Tibial artery (tissue), 4 donors: ENCODE measurements around the gene GGA3.
A peak's percentile ranks its signal among the peaks of the same experiment; 100 is the strongest.

Experiments used
- DNase-seq, 2 donors: peaks; one replicate each; pipeline ENCODE4 v3.0.0-alpha.2; 2019
- H3K27ac ChIP-seq, 2 donors: fragments of 200-600 bp; sonication (generic) in 1 of 2; 1 replicate in 1 of 2; 2 replicates in 1 of 2; pipeline ENCODE4 v1.5.1; 2018 to 2019; ENCODE audit warnings: mild to moderate bottlenecking in 1 of 2
- H3K27me3 ChIP-seq, 2 donors: fragments of 200-600 bp; sonication (generic) in 1 of 2; one replicate each; pipeline versions ENCODE4 v1.5.1 to v1.6.0; 2016 to 2019
- H3K36me3 ChIP-seq, 3 donors: fragments of 200-600 bp; sonication (generic) in 2 of 3; one replicate each; pipeline ENCODE4 v1.5.1; 2016 to 2019; ENCODE audit warnings: mild to moderate bottlenecking in 2 of 3
- H3K4me1 ChIP-seq, 4 donors: fragments of 200-600 bp; sonication (generic) in 2 of 4; 1 replicate in 3 of 4; 2 replicates in 1 of 4; pipeline ENCODE4 v1.5.1; 2016 to 2019
- H3K4me3 ChIP-seq, 2 donors: fragments of 200-600 bp; sonication (generic) in 1 of 2; 1 replicate in 1 of 2; 2 replicates in 1 of 2; pipeline ENCODE4 v1.5.1; 2018 to 2019; ENCODE audit warnings: mild to moderate bottlenecking in 2 of 2
- H3K9me3 ChIP-seq, 3 donors: fragments of 200-600 bp; sonication (generic) in 1 of 3; one replicate each; pipeline ENCODE4 v1.5.1; 2016 to 2019
- intact Hi-C: fragments of 100-400 bp; cut with DNase I; formaldehyde crosslinking; loops from one replicate; pipeline ENCODE4 v1.15.0; 2023; ENCODE audit warnings: low total_unique reads
- TF ChIP-seq, protein P1 (sequence below), 2 experiments: fragments of 200-600 bp in 1 of 2; fragments of 450-650 bp in 1 of 2; IDR thresholded peaks; one replicate each; pipeline ENCODE4 v1.5.1; 2017 to 2019; ENCODE audit warnings: antibody characterized with exemption in 2 of 2, mild to moderate bottlenecking in 1 of 2, moderate library complexity in 1 of 2

Gene GGA3, protein sequence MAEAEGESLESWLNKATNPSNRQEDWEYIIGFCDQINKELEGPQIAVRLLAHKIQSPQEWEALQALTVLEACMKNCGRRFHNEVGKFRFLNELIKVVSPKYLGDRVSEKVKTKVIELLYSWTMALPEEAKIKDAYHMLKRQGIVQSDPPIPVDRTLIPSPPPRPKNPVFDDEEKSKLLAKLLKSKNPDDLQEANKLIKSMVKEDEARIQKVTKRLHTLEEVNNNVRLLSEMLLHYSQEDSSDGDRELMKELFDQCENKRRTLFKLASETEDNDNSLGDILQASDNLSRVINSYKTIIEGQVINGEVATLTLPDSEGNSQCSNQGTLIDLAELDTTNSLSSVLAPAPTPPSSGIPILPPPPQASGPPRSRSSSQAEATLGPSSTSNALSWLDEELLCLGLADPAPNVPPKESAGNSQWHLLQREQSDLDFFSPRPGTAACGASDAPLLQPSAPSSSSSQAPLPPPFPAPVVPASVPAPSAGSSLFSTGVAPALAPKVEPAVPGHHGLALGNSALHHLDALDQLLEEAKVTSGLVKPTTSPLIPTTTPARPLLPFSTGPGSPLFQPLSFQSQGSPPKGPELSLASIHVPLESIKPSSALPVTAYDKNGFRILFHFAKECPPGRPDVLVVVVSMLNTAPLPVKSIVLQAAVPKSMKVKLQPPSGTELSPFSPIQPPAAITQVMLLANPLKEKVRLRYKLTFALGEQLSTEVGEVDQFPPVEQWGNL

GRCh38 chr17:75261336-75262111 is at the start of gene GGA3, which contains the start of gene MRPS7:
Gene GGA3 (minus strand): TSS chr17:75261606. CDS start chr17:75261587, 19 bp downstream.
Gene MRPS7 (plus strand): TSS chr17:75261879. CDS start chr17:75261901, 22 bp downstream.
- DNase-seq: peak; percentile 96 to 97
- TF ChIP-seq, protein P1, sequence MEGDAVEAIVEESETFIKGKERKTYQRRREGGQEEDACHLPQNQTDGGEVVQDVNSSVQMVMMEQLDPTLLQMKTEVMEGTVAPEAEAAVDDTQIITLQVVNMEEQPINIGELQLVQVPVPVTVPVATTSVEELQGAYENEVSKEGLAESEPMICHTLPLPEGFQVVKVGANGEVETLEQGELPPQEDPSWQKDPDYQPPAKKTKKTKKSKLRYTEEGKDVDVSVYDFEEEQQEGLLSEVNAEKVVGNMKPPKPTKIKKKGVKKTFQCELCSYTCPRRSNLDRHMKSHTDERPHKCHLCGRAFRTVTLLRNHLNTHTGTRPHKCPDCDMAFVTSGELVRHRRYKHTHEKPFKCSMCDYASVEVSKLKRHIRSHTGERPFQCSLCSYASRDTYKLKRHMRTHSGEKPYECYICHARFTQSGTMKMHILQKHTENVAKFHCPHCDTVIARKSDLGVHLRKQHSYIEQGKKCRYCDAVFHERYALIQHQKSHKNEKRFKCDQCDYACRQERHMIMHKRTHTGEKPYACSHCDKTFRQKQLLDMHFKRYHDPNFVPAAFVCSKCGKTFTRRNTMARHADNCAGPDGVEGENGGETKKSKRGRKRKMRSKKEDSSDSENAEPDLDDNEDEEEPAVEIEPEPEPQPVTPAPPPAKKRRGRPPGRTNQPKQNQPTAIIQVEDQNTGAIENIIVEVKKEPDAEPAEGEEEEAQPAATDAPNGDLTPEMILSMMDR (IDR thresholded peaks at IDR 0.05): no peak
- Histone ChIP-seq H3K27me3 (no peaks in the 10 kb centered on the region), H3K36me3 (peaks cover 13 to 37% (median 21%) of the 10 kb centered on the region in 3 donors), H3K9me3 (no peaks in the 10 kb centered on the region), H3K4me3 (peak within 1 kb of the TSS; percentile 98), H3K4me1 (peaks cover 6 to 34% (median 27%) of the 10 kb centered on the region in 4 donors), H3K27ac (peak within 1 kb of the TSS; percentile 94 to 96)
- intact Hi-C loops: no loop called here

DNA sequence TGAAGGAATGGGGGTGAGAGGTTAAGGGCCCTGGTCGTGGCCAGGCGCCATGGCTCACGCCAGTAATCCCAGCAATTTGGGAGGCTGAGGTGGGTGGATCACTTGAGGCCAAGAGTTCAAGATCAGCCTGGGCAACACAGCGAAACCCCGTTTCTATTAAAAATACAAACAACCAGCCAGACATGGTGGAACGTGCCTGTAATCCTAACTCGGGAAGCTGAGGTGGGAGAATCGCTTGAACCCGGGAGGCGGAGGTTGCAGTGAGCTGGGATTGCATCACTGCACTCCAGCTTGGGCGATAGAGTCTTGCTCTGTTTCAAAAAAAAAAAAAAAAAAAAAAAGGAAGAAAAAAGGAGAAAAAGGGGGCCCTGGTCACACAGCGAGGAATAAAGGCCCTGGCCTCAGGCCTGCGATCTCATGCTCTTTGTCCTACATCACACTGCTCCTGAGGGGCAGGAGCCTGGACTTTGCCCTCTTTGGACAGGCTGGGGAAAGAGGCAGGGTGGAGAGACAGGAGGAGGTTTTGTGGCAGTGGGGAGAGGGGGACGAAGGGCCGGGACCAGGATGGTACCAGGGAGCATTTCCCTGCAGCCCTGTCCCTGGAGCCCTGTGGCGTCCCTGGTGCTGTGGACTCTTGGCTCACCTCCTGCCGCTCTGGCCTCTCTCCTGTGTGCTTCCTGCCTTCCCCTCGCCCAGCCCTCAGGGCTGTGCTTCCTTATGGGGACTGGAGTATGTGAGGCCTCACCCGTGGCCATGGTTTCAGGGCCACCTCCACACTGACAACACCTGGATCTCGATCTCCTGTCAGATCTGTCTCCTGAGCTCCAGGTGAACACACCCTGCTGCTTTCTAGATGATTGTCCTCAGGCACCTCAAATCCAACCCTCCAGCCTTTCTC is 47.6 kb upstream of the GGA3 start:
- H3K36me3 ChIP-seq: no peaks in the 10 kb centered on the region
- intact Hi-C loops: no loop called here
- H3K9me3 ChIP-seq: no peaks in the 10 kb centered on the region
- H3K4me3 ChIP-seq: no peak overlapping the region
- no peaks in the 10 kb centered on the region for H3K27me3 ChIP-seq
- TF ChIP-seq, protein P1 (IDR thresholded peaks at IDR 0.05): no peak
- DNase-seq: no peak
- H3K4me1 ChIP-seq: no peaks in the 10 kb centered on the region
- no peak overlapping the region for H3K27ac ChIP-seq

GRCh38 chr17:75307957-75308731 is 46.7 kb upstream of the GGA3 start:
- DNase-seq: no peak
- no peak overlapping the region for H3K27ac ChIP-seq
- no peaks in the 10 kb centered on the region for H3K36me3 ChIP-seq
- TF ChIP-seq, protein P1 (IDR thresholded peaks at IDR 0.05): no peak
- H3K4me3 ChIP-seq: no peak overlapping the region
- intact Hi-C loops: no loop called here
- no peaks in the 10 kb centered on the region for H3K9me3 ChIP-seq
- no peaks in the 10 kb centered on the region for H3K27me3 ChIP-seq
- H3K4me1 ChIP-seq: no peaks in the 10 kb centered on the region

- H3K27me3 ChIP-seq: no peaks in the 10 kb centered on the region
- no peaks in the 10 kb centered on the region for H3K9me3 ChIP-seq
- H3K27ac ChIP-seq: no peak overlapping the region
- no peaks in the 10 kb centered on the region for H3K36me3 ChIP-seq
- TF ChIP-seq, protein P1 (IDR thresholded peaks at IDR 0.05): no peak
- no peak for DNase-seq
- no peak overlapping the region for H3K4me3 ChIP-seq
- intact Hi-C loops: no loop called here
- H3K4me1 ChIP-seq: no peaks in the 10 kb centered on the region
Observed at GRCh38 chr17:75301502-75302206, 40.2 kb upstream of the GGA3 start.
